Activated T-cell treated with anti-CD3 and anti-CD28 coated beads, Interleukin-2, amount 50 U/mL, for 72 hours (primary cell): Measurements from ENCODE around the gene ARHGAP11A. TPM values are rescaled to one million over a fixed set of nuclear protein-coding genes. Genes with fewer than 3 reads are reported as not detected.
A peak's percentile ranks its signal among the peaks of the same experiment; 100 is the strongest.

Experiments used
- ATAC-seq, 2 donors: fragments of 150-1000 bp; cut with Tn5 transposase; replicated peaks in 1 of 2; 2 replicates each; pipeline ENCODE4 v1.10.0; 2021; ENCODE audit warnings: moderate library complexity in 2 of 2, mild to moderate bottlenecking in 1 of 2
- DNase-seq, 2 donors: peaks; one replicate each; pipeline ENCODE4 v3.0.0; 2021 to 2022; ENCODE audit warnings: mixed read lengths in 1 of 2
- H3K27ac Mint-ChIP-seq: one replicate; pipeline ENCODE4 v1.8.0; 2022; ENCODE audit warnings: mild to moderate bottlenecking, moderate library complexity, mixed read lengths
- H3K27me3 Mint-ChIP-seq: one replicate; pipeline ENCODE4 v1.8.0; 2022; ENCODE audit warnings: low read depth, mixed read lengths
- H3K36me3 Mint-ChIP-seq, 2 donors: one replicate each; pipeline ENCODE4 v1.8.0; 2022; ENCODE audit warnings: mixed read lengths in 2 of 2, mild to moderate bottlenecking in 1 of 2; ENCODE audit not compliant: insufficient read depth in 2 of 2
- H3K4me1 Mint-ChIP-seq: one replicate; pipeline ENCODE4 v1.8.0; 2022; ENCODE audit warnings: low read depth, mixed read lengths
- H3K4me3 Mint-ChIP-seq, 2 donors: one replicate each; pipeline ENCODE4 v1.8.0; 2022; ENCODE audit warnings: mild to moderate bottlenecking in 2 of 2, mixed read lengths in 2 of 2, moderate library complexity in 2 of 2
- H3K9me3 Mint-ChIP-seq, 2 donors: one replicate each; pipeline ENCODE4 v1.8.0; 2022; ENCODE audit warnings: mixed read lengths in 2 of 2
- total RNA-seq, 2 donors: library from RNA; stranded (reverse); gene quantifications; one replicate each; pipeline ENCODE4 v1.2.3, GENCODE V29; 2022

Gene ARHGAP11A
- total RNA-seq, 2 donors from 2014 or later: 108 to 132 TPM

DNA sequence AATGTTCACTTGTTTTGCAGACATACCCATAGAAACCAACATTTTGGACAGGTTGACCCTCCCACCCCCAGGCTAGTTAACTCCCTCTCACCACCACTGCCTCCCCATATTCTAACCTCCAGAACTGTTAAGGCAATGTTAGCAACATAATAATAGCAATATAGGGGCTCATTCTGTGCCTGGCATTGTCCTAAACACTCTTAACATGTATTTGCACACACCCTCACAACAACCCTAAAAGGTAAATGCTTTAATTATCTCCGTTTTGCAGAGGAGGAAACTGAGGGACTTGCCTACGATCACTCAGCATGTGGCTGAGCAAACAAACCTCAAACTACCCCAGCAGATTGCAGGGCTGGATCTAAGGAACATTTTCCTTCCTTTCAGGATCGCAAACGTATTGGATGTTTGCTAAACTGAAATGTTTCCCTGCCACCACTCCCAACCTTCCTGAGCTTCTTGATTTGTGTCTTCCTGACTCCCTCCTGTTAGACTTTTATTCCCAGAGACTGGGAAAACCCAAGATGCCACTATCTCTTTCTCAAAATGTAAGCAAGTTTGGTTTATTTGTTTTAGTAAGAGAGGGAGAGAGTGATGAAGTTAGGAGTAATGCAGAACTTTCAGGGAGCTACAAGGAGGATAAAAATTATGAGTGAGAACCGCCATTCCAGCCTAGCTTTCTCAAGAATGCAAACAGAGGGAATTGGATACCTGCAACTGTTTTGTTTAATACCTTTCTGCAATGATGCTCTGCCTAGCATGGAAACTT lies 27.5 kb downstream of the ARHGAP11A start:
- ATAC-seq: no peak
- DNase-seq: no peak

DNA sequence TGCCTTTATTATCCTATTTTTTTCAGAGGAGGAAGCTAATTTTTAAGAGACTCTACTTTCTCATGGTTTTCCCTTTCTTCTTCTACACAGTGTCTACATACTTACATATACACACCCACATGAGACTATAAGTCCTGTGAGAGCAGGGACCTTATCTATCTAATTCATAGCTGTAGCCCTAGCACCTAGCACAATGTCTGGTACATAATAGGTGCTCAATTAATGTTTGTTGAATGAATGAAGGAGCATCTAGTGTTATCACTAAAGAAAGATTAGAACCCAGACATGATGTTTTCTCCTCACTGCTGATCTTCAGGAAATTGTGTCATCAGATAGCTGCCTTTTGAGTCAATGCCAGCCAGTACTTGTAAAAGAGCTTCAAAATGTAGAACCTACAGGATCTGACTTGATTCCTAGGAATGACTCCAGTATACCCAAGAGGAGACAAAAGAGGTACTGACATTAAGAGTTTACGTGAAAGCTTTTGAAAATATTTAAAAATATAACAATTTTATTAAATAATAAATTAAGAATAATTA lies 28.7 kb downstream of the ARHGAP11A start:
- DNase-seq (no peak), ATAC-seq (no peak)
- Mint-ChIP-seq H3K4me3 (no peak overlapping the region), H3K27me3 (peaks cover 5% of the 10 kb centered on the region), H3K27ac (no peak overlapping the region), H3K4me1 (peaks cover 9% of the 10 kb centered on the region), H3K36me3 (peaks cover 4 to 14% of the 10 kb centered on the region in 2 donors), H3K9me3 (no peaks in the 10 kb centered on the region)

More for the DNA sequence above, 27.5 kb downstream of the ARHGAP11A start:
- peaks cover 9% of the 10 kb centered on the region for H3K4me1 Mint-ChIP-seq
- no peaks in the 10 kb centered on the region for H3K9me3 Mint-ChIP-seq
- H3K4me3 Mint-ChIP-seq: no peak overlapping the region
- H3K27me3 Mint-ChIP-seq: peaks cover 5% of the 10 kb centered on the region
- H3K36me3 Mint-ChIP-seq: peaks cover 2 to 12% of the 10 kb centered on the region in 2 donors
- no peak overlapping the region for H3K27ac Mint-ChIP-seq

DNA sequence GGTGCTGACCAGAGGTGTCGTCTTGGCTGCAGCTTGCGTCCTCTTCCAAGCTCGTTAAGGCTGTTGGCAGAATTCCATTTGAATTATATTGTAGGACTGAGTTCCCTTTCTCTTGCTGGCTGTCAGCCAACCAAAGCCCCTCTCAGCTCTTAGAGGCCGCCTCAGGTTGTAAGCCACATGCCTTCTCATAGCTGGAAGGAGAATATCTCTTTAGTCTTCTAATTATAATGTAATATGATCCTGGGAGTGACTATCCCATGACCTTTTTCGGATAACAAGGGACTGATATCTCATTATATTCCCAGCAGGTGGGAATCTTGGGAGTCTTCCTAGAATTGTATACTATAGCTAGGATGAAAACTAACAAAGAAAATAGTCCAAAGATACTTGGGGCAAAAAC lies 31.0 kb downstream of the ARHGAP11A start:
- H3K27me3 Mint-ChIP-seq: peaks cover 5% of the 10 kb centered on the region

DNA sequence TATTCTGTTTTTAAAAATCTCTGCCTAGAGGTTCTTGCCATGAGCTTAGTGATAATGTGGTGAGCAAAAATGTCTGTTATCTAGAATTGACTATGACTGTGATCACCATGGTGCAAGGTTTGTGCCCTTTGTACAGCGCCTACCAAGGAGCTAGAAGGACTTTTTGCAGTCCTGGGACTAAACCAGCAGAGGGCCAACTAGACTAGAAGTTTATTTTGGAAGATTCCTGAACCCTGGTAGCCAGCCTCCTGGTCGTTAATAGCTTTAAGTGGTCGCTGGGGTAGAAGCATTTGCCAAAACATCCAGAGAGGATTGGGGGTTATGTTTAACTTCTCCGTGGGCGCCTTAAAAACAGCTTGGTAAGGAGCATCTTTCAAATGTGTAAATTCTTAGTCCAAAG lies 34.0 kb downstream of the ARHGAP11A start:
- DNase-seq: no peak
- Mint-ChIP-seq H3K27ac (no peak overlapping the region), H3K9me3 (no peaks in the 10 kb centered on the region), H3K4me1 (peaks cover 6% of the 10 kb centered on the region), H3K4me3 (no peak overlapping the region), H3K27me3 (no peaks in the 10 kb centered on the region), H3K36me3 (peaks cover 2 to 5% of the 10 kb centered on the region in 2 donors)
- no peak for ATAC-seq

More for the DNA sequence above, 31.0 kb downstream of the ARHGAP11A start:
- DNase-seq: no peak
- H3K4me3 Mint-ChIP-seq: no peak overlapping the region
- peaks cover 8% of the 10 kb centered on the region for H3K4me1 Mint-ChIP-seq
- H3K36me3 Mint-ChIP-seq: peaks cover 3 to 6% of the 10 kb centered on the region in 2 donors
- no peaks in the 10 kb centered on the region for H3K9me3 Mint-ChIP-seq
- ATAC-seq: no peak
- no peak overlapping the region for H3K27ac Mint-ChIP-seq

DNA sequence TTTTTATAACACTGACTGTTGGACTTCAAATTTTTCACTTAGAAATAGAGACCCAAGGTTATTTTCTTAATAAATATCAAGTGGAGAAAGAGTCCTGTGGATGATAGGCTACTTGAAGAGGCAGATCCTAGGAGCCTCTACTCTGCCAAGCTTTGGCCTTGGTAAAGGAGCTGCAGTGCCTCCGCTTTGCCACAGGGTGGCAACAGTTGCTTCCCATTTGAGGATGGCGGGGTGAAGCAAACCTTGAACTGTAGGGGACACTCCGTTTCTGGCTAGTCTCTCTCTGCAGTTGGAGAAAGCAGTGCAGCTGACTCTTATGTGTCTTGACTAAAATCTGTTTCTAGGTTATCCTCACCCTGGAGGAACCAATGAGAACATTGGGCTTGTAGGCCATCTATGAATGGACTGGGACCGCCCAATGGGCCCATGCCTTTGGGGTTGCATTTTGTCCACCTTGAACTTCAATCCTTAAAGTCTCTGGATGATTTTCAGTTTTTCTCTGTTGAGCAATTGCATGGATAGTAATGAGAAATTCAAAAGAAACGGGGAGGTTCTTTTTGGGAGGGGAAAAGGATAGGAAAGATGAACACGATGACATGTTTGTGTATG lies 36.0 kb downstream of the ARHGAP11A start:
- Mint-ChIP-seq H3K9me3 (no peaks in the 10 kb centered on the region), H3K4me1 (peaks cover 6% of the 10 kb centered on the region), H3K36me3 (peaks cover 2 to 3% of the 10 kb centered on the region in 2 donors), H3K27me3 (no peaks in the 10 kb centered on the region), H3K4me3 (no peak overlapping the region), H3K27ac (no peak overlapping the region)
- peak; percentile 43 to 49 for DNase-seq
- peak; percentile 73 to 78 for ATAC-seq

DNA sequence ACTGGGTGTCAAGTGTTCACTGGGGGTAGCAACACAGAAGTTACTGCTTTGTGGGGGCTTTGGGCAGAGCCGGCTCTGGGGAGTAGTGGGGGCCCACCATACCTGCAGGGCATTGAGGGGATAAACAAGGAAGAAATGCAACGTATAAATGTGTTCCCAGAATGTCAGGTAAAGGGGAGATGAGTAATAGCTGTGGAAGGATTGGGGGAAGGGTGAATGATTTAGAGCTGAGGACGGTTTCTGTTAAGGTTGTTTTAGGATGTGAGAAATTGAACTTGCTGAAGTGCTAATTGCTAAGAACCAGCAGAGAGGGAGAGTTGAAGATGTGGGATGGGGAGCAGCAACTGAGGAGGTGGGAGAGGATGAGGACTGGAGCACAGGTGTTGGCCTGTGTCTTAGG lies 36.9 kb downstream of the ARHGAP11A start:
- H3K36me3 Mint-ChIP-seq: peaks cover 2 to 3% of the 10 kb centered on the region in 2 donors
- no peaks in the 10 kb centered on the region for H3K9me3 Mint-ChIP-seq
- H3K4me3 Mint-ChIP-seq: no peak overlapping the region
- H3K27ac Mint-ChIP-seq: no peak overlapping the region
- H3K4me1 Mint-ChIP-seq: peaks cover 7% of the 10 kb centered on the region
- ATAC-seq: no peak
- DNase-seq: no peak
- H3K27me3 Mint-ChIP-seq: no peaks in the 10 kb centered on the region

DNA sequence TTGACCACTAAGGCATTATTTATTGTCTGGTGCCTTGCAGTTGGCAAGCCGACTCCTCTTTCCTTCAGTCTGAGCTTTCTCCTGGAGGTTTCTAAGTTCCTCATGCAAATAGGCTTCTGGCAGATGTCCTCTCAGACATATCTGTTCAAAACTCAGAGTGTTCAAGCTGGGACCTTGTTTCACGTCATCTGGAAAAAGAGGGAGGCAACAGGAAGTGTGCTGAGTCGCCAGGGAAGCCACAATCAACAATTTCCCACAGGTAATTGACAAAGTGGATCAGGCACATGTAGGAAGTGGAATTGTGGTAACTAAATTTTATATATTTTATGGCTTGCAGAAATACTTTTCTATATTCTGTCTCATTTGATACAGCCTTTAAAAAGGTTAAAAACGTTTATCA lies 40.8 kb downstream of the ARHGAP11A start:
- no peak overlapping the region for H3K4me3 Mint-ChIP-seq
- no peak for DNase-seq

DNA sequence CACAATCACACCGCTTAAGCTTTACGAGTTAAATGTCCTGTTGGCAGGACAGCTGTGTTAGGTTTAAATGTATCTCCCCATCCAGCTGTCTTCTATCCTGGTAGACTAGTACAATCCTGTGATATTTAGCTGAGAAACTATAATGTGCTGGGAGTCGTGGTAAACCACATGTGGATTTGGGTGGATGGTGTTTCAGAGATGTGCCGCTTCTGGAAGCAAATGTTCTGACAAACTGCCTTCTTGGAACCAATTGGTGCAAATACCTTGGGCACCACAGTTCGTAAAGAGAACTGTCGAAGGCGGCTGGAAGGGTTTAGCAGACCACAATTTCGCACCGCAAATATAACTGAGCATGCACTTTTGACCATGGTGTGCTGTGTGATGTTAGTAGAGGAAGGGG lies 41.2 kb downstream of the ARHGAP11A start:
- no peaks in the 10 kb centered on the region for H3K27me3 Mint-ChIP-seq
- H3K27ac Mint-ChIP-seq: no peak overlapping the region
- no peak overlapping the region for H3K4me3 Mint-ChIP-seq
- DNase-seq: no peak
- no peaks in the 10 kb centered on the region for H3K9me3 Mint-ChIP-seq
- H3K36me3 Mint-ChIP-seq: no peaks in the 10 kb centered on the region
- ATAC-seq: no peak
- H3K4me1 Mint-ChIP-seq: peaks cover 8% of the 10 kb centered on the region

More for the DNA sequence above, 40.8 kb downstream of the ARHGAP11A start:
- Mint-ChIP-seq H3K9me3 (no peaks in the 10 kb centered on the region), H3K27ac (no peak overlapping the region), H3K36me3 (no peaks in the 10 kb centered on the region), H3K27me3 (no peaks in the 10 kb centered on the region), H3K4me1 (peaks cover 12% of the 10 kb centered on the region)
- ATAC-seq: no peak

DNA sequence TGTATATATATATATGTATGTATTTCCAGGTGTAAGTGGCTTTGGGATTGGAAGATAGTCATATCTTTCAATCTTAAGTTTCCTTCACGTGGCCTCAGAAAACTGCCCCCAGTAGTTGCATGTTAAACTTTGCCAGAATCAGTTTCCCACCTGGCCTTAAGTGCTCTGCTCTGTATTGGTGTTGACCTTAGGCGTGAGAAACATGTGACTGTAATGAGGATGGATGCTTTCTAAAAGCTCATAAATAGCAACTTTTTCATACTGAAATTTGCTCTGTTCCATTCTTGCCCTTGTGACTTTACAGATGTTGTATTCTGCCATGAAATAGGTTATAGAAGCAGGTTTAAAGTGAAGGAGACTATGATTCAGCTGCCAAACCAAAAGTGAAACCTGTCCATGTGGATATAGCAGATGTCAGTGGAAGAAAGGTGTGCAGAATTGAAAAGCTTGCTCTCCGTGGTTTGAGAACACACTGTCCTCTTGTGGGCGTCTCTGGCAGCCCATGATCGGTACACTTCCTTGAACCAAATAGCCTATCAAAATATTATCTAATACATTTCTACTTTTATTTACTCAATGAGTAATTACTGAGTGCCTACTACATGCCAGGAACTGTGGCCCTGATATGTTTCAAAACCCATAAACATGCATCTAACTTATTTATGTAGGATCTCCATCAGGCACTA lies 42.0 kb downstream of the ARHGAP11A start:
- DNase-seq: no peak
- H3K4me3 Mint-ChIP-seq: no peak overlapping the region
- no peaks in the 10 kb centered on the region for H3K9me3 Mint-ChIP-seq
- peaks cover 7% of the 10 kb centered on the region for H3K4me1 Mint-ChIP-seq
- peak; percentile 37 to 48 for ATAC-seq
- H3K27ac Mint-ChIP-seq: no peak overlapping the region
- H3K27me3 Mint-ChIP-seq: no peaks in the 10 kb centered on the region
- H3K36me3 Mint-ChIP-seq: no peaks in the 10 kb centered on the region

DNA sequence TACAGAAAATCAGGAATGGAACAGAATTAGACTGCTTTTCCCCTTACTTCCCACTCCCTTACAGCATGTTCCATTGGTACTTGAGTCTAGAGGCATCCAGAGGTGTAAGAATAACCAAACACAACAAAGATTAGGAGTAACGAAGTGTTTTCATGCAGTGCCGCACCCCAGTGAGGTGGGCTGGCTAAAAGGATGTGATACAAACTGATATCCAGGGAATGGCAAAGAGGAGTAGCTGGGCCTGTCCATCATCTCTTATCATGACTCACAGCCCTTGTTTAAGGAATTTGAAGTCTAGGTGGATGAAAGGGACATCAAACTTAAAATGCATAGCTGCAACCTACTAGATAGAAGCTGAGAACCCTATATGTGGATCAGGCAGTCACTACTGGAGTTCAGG lies 42.6 kb downstream of the ARHGAP11A start:
- ATAC-seq (no peak), DNase-seq (no peak)
- no peaks in the 10 kb centered on the region for H3K9me3 Mint-ChIP-seq
- H3K36me3 Mint-ChIP-seq: peaks cover 0 to 2% of the 10 kb centered on the region in 2 donors
- H3K4me1 Mint-ChIP-seq: peaks cover 7% of the 10 kb centered on the region
- H3K27me3 Mint-ChIP-seq: no peaks in the 10 kb centered on the region
- no peak overlapping the region for H3K4me3 Mint-ChIP-seq
- H3K27ac Mint-ChIP-seq: no peak overlapping the region

DNA sequence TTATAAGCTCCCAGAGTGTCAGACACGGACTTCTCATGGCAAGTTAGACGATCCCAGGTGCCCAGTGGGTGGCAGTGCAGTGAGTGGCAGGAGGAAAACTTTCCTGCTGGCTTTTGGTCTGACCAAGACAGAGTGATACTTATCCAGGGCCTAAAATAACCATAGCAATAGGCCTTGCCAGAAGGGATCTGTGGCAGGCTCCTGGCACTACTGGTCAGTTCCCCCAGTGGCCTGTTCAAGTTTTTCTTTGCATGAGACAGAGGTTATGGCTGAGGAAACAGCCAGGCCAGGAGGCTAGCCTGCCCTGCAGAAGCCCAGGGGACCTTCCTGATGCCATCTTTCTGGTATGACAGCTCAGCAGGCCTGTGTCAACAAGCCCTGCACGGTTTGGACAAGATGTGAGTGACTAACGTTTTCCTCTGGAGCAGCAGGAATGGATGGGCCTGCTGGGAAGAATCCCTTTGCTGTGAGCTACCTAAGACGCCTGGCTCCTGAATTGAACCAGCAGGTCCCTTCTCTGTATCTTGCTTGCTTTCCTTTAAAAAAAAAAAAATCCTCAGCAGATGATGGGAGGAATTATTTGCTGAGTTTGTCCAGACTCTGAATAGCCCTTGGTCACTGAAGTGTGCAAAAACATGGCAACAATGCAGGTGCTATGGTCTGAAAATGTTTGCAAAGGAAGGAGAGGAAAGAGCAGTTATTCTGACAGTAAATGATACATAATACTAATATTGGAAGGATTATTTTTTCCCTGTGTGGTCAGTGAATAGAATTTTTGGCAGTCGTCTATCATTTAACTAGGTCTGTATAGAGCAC lies 44.2 kb downstream of the ARHGAP11A start:
- Mint-ChIP-seq H3K4me3 (no peak overlapping the region), H3K4me1 (peaks cover 7% of the 10 kb centered on the region), H3K9me3 (no peaks in the 10 kb centered on the region), H3K27ac (no peak overlapping the region), H3K27me3 (no peaks in the 10 kb centered on the region), H3K36me3 (peaks cover 0 to 2% of the 10 kb centered on the region in 2 donors)
- no peak for ATAC-seq
- no peak for DNase-seq

DNA sequence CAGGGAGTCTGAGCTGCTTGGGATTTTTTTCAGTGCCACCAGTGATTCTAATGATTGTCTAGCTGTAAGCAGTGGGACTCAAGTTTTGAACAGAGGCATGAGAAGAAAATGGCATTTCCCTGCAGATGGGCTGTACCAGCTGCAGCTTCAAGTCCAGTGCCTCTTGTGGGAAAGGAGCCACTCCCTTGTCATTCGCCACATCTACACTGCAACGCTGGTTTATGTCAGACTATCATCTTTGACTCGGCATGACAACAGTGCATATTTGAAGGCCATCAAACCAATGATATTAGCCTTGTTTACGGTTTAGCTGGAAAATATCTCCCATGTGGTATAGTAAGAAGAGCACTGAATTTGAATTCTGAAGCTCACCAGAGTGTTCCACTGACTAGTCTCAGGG lies 48.4 kb downstream of the ARHGAP11A start:
- no peaks in the 10 kb centered on the region for H3K9me3 Mint-ChIP-seq
- no peak overlapping the region for H3K27ac Mint-ChIP-seq
- H3K4me3 Mint-ChIP-seq: no peak overlapping the region
- H3K36me3 Mint-ChIP-seq: peaks cover 0 to 2% of the 10 kb centered on the region in 2 donors
- ATAC-seq (no peak), DNase-seq (no peak)
- no peaks in the 10 kb centered on the region for H3K27me3 Mint-ChIP-seq
- H3K4me1 Mint-ChIP-seq: no peaks in the 10 kb centered on the region
